ENCODE measurements around the gene SLC36A4.
"Not testable (repeated sequence)": the region's sequence is repeated elsewhere in the genome, so short reads cannot be mapped to it uniquely, and the experiment has no call there.

DNA sequence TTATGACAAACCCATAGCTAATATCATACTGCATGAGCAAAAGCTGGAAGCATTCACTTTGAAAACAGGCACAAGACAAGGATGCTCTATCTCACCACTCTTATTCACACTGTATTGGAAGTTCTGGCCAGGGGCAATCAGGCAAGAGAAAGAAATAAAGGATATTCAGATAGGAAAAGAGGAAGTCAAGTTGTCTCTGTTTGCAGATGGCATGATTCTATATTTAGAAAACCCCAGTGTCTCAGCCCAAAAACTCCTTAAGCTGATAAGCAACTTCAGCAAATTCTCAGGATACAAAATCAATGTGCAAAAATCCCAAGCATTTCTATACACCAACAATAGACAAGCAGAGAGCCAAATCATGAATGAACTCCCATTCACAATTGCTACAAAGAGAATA is 86.6 kb downstream of the SLC36A4 start:
- TF ChIP-seq POLR2A (IDR thresholded peaks at IDR 0.05; ENCODE audit: extremely low read depth, insufficient read length) = not testable (repeated sequence)
- TF ChIP-seq, protein P1, sequence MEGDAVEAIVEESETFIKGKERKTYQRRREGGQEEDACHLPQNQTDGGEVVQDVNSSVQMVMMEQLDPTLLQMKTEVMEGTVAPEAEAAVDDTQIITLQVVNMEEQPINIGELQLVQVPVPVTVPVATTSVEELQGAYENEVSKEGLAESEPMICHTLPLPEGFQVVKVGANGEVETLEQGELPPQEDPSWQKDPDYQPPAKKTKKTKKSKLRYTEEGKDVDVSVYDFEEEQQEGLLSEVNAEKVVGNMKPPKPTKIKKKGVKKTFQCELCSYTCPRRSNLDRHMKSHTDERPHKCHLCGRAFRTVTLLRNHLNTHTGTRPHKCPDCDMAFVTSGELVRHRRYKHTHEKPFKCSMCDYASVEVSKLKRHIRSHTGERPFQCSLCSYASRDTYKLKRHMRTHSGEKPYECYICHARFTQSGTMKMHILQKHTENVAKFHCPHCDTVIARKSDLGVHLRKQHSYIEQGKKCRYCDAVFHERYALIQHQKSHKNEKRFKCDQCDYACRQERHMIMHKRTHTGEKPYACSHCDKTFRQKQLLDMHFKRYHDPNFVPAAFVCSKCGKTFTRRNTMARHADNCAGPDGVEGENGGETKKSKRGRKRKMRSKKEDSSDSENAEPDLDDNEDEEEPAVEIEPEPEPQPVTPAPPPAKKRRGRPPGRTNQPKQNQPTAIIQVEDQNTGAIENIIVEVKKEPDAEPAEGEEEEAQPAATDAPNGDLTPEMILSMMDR (IDR thresholded peaks at IDR 0.05; ENCODE audit: low read depth, low read length) = not testable (repeated sequence)

Measured in NB4 (cell line).